GM12875 (cell line): ENCODE results near the gene EIF3L.

Experiments used
- H3K4me3 ChIP-seq: one replicate; pipeline ENCODE4 v1.5.1; 2011; ENCODE audit warnings: low read depth, low read length, control low read depth
- TF ChIP-seq, protein P1 (sequence below): IDR thresholded peaks from 2 replicates; pipeline ENCODE4 v1.5.1; 2011; ENCODE audit warnings: low read depth, mild to moderate bottlenecking, control low read depth, inconsistent platforms, low read length, moderate library complexity, borderline replicate concordance; ENCODE audit not compliant: insufficient read depth

EIF3L gene

DNA sequence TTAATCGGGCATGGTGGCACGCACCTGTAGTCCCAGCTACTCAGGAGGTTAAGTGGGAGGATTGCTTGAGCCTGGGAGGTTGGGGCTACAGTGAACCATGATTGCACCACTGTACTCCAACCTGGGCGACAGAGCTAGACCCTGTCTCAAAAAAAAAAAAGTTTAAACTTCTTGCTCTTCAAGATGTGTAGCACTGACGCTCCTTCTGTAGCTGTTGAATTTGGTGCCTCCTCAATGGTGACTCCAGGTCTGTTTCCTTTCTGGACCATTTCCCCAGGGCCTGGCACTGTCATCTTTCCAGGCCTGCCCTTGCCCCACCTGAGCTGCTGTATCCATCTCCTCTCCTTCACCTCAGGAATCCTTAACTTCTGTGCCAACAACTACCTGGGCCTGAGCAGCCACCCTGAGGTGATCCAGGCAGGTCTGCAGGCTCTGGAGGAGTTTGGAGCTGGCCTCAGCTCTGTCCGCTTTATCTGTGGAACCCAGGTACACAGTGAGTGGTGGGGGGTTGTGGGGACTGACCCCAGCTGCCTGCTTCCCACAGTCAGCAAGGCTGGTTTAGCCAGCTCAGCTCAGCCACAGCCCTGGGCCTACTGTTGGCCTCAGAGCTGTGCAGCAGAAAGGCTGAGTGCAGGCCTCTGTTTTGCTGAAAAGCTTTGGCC, 39.4 kb upstream of the EIF3L start:
- TF ChIP-seq, protein P1, sequence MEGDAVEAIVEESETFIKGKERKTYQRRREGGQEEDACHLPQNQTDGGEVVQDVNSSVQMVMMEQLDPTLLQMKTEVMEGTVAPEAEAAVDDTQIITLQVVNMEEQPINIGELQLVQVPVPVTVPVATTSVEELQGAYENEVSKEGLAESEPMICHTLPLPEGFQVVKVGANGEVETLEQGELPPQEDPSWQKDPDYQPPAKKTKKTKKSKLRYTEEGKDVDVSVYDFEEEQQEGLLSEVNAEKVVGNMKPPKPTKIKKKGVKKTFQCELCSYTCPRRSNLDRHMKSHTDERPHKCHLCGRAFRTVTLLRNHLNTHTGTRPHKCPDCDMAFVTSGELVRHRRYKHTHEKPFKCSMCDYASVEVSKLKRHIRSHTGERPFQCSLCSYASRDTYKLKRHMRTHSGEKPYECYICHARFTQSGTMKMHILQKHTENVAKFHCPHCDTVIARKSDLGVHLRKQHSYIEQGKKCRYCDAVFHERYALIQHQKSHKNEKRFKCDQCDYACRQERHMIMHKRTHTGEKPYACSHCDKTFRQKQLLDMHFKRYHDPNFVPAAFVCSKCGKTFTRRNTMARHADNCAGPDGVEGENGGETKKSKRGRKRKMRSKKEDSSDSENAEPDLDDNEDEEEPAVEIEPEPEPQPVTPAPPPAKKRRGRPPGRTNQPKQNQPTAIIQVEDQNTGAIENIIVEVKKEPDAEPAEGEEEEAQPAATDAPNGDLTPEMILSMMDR = no peak
- no peak overlapping the region for H3K4me3 ChIP-seq

DNA sequence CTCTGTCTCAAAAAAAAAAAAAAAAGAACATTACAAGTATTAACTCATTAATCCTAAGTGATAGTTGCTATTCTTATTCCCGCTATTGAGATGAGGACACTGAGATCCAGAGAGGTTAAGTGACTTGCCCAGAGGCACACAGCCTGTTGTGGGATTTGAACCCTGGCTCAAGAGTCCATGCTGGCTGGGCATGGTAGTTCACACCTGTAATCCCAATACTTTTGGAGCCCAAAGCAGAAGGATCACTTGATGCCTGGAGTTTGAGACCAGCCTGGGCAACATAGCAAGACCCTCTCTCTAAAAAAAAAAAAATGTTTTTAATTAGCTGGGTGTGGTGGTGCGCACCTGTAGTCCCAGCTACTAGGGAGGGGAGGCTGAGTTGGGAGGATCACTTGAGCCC, 37.4 kb upstream of the EIF3L start:
- H3K4me3 ChIP-seq = no peak overlapping the region
- TF ChIP-seq, protein P1 = no peak

DNA sequence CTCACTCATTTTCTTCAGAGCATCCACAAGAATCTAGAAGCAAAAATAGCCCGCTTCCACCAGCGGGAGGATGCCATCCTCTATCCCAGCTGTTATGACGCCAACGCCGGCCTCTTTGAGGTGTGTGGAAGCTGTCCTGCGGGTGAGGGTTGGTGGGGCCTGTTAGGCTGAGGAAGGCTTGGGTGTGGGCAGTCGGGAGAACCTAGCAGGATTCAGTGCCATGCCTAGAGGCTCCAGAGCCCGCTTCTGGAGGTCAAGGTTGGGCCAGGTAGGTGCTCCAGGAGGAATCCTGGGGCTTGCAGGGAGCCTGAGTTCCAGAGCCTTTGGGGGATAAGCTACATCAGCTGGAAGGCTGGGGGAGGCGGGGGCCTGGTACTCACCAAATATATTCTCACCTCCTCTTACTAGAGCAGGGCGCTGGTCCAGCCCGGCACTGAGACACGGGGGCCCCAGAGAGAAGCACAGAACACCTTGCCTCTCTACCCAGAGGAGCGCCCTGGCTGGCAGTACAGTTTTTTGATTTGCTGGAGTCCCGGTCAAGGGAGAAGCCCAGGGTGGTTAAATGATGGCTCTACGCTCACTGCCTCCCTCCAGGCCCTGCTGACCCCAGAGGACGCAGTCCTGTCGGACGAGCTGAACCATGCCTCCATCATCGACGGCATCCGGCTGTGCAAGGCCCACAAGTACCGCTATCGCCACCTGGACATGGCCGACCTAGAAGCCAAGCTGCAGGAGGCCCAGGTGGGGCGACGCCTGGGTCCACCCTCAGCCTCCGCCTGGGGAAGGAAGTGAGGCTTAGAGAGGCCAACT, 36.1 kb upstream of the EIF3L start:
- H3K4me3 ChIP-seq = no peak overlapping the region
- TF ChIP-seq, protein P1 = no peak

DNA sequence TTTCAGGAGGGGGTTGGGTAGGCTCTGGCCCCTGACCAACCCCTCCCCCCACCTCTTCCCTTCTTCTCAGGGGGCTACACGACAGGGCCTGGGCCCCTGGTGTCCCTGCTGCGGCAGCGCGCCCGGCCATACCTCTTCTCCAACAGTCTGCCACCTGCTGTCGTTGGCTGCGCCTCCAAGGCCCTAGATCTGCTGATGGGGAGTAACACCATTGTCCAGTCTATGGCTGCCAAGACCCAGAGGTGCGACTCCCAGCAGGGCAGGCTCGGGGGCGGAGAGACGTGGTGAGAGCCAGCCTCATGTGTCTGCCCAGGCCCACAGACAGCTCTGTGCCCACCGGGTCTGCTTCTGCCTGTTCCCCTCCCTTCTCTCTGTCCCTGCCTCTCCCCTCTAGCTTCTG, 33.6 kb upstream of the EIF3L start:
- H3K4me3 ChIP-seq = no peak overlapping the region
- TF ChIP-seq, protein P1 = no peak

DNA sequence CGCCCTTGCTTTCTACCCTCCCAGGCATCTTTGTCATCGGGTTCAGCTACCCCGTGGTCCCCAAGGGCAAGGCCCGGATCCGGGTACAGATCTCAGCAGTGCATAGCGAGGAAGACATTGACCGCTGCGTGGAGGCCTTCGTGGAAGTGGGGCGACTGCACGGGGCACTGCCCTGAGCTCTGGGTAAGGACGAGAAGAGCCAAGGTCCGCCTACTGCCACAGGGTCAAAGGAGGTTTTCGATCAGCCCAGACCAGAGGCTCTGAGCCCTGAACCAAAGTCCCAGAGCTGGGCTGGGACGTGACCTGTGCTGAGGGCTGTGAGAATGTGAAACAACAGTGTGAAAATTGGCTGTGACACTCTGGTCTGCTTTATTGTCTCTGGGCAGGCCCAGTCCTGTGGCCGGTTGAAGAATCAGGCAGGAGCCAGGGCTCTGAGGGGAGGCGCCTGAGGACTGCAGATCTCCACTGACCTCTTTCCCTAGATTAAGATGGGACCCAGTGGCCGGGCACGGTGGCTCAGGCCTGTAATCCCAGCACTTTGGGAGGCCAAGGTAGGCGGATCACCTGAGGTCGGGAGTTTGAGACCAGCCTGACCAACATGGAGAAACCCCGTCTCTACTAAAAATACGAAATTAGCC, 32.6 kb upstream of the EIF3L start:
- TF ChIP-seq, protein P1 = no peak
- no peak overlapping the region for H3K4me3 ChIP-seq

DNA sequence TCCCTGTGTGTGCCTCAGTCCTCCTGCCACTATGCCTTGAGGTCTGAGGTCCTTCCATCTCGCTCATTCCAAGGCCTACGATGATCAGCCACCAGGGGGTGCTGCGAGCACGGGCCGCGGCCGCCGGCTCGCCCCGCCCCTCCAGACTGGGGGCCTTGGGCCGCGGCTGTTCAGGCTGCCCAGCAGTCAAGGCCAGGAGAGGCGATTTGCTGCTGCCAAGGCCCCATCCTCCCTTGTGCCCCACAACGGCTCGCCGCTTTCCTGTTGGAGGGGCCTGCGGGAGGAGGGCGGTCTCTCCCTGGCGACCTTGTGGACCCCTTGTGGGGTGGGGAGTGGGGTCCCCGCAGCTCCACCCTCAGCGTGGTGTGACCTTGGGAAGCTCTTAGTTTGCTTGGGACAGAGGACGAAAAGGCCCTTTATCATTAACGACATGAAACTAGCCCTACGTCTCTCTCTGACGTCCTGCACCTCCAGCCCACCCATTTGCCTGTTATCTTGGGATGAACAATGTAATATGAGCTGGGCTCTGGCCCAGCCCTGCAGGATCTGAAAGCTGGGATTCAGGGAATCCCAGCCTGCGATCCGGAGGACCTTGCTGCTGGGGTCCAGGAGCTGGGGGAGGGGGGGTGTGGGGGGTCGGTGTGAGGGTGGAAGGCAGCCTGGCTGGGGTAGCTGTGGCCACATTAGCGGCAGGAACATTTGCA, 31.4 kb upstream of the EIF3L start:
- TF ChIP-seq, protein P1 = peak; percentile 96
- H3K4me3 ChIP-seq = no peak overlapping the region
